CD1c-positive myeloid dendritic cell (primary cell): ENCODE measurements around the gene HCRTR1.

Source experiments
- DNase-seq: peaks from one replicate; pipeline ENCODE4 v3.0.0-alpha.2; 2016; ENCODE audit errors: extremely low spot score

The HCRTR1 gene

GRCh38 chr1:31650161-31651088 lies 32.9 kb downstream of the HCRTR1 start:
- no peak for DNase-seq

- DNase-seq: no peak
Observed at GRCh38 chr1:31651089-31651420, 33.6 kb downstream of the HCRTR1 start.

DNA sequence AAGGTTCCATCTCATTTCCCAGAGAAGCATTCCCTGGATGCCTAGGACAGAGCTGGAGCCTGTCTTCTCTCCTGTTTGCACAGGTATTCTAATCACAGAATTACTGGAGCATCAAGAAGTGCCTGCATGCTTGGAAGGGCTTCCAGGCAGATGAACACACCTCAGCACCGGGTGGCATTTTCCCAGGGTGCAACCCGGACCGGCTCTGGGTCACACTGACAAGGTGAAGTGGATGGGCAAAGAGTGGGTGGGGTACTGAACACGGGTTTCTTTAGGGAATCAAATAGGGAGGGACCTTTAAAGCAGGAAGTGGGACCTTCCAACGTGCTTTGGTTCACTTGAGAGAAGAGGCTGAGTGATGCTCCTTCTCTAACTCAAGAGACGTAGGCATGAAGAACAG lies 34.3 kb downstream of the HCRTR1 start:
- no peak for DNase-seq

DNA sequence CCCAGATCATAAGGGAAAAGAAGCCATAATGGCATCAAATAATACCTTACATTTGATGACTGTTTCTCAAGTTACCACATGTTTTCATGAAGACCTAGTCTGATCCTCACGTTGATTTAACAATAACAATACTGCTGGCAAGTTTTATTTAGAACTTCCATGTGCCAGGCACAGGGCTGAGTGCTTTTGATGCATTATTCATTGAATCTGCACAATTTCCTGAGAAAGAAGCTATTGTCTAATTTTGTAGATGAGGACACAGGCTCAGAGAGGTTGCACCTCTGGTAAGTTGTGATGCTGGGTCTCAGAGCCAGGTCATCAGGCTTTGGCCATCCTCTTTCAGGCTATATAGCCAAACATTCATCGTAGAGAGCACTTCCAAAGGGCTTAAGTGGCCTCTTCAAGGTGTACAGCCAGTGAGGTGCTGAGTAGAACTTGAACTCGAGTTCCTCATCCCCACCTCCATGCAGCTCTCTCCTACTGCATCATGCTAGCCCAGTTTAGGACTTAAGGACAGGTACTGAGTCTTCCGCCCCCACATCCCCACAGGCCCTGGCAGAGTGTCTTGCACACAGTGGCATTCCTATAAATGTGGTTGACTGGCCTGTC lies 35.5 kb downstream of the HCRTR1 start:
- no peak for DNase-seq

DNA sequence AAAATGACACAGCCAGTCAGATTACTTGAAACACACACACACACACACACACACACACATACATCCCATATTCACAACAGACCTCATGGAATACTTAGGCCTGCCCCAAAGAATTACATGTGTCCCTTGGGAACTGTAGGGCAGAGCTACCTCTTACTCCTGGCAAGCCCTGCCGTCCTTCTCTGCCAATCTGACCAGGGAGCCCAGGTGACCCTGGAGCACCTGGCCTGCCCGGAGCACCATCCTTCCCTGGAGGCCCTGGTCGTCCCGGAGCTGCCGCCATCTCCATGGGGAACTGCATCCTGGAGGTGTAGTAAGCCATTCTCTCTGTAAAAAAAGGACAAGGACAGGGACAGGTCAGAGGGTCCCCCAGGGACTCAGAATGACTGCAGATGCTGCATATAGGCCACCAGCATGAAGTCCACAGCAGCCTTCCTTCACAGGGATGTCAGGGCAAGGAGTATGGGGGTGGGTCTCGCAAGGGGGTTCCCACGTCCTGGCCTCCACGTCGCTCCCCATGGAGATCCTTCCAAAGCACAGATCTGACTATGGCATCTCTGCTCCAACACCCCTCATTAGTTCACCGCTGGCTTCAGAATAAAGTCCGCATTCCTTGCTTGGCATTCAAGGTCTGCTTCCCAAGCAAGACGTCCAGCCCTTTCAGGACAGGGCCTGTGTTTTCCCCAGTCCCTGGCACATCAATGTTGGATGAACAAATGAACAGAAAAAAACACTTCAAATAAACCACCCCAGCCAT lies 36.4 kb downstream of the HCRTR1 start:
- DNase-seq: no peak

- DNase-seq: no peak
Observed at GRCh38 chr1:31654474-31654776, 36.9 kb downstream of the HCRTR1 start.

- DNase-seq: no peak
Observed at GRCh38 chr1:31655104-31655503, 37.6 kb downstream of the HCRTR1 start.

DNA sequence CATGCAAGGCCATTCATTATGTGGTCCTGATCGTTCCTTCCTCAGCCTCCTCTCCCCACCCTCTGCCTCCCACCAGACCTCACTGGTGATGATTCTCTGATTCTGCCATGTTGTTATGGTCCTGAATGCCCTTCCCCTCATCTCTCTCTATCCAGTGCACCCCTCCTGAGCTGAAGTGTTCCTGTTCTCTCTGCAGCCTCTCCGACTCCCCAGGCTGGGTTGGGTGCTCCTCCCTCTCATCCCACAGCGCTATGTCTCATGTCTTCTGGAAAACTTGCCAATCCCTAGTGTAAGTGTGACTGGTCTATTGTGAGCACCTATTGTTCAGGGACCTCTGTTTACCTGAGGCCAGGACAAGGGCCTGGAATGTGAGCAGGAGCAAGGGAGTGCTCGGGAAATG lies 38.3 kb downstream of the HCRTR1 start:
- DNase-seq: no peak

DNA sequence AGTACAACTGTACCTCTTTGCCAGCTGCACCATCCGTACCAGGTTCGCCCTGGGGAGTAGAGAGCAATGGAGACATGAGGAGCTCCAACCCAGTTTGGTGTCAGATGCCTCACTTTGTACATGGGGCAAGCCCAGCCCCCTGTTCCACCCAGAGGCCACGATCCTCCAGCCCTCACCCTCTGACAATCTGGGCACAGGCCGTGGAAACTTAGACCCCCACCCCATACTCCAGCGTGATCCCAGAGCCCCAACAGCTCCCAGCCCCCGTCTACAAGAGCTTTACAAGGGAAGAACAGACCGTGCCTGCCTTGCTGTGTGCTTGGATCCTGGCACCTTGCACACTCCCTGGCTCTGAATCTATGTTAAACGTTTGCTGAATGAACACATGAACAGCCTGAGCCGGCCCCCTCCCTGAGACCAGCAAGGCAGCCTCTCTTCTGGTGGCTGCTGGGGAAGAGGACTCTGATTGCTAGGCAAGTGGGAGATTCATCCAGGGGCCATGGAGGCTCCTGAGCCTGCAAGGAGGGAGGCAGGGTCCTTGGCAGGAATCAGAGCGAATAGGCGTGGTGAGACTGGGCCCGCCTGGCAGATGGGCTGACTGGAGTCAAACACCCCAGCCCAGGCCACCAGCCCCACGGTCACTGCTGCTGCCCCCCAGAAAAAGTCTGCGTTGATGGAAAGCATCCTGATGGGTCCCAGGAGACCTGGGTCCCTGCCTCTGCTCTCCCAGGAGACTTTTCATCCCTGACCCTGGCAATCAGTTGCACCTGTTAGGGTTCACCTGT lies 39.7 kb downstream of the HCRTR1 start:
- no peak for DNase-seq

GRCh38 chr1:31657972-31658510 lies 40.6 kb downstream of the HCRTR1 start:
- no peak for DNase-seq

- DNase-seq: no peak
Observed at GRCh38 chr1:31658721-31659120, 41.2 kb downstream of the HCRTR1 start.

GRCh38 chr1:31659889-31660288 lies 42.4 kb downstream of the HCRTR1 start:
- DNase-seq: no peak

DNA sequence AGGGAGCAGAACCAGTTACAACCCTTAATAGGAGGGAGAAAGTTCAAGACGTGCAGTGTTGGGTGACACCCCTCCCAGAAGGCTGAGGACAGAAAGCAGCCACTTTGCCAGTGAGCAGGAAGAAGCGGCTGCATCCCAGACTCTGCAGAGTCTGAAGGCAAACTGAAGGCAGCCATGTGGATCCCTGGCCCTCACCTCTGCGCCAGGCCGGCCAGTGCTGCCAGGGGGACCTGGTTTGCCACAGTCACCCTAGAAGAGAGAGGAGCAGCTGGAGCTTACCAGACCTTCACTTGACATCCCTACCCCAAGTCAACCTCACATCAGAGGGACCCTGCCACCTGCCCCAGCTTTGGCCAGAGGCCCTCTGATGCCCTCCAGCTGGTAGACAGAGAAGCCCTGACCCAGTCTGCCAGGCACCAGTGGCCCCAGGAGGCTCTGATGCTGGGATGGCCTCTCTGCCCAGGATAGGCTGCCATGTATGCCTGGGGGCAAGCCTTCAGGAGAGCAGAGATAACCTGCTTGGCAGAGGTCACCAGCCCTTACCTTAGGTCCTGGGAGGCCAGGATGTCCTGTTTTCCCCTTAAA lies 43.5 kb downstream of the HCRTR1 start:
- DNase-seq: no peak

DNA sequence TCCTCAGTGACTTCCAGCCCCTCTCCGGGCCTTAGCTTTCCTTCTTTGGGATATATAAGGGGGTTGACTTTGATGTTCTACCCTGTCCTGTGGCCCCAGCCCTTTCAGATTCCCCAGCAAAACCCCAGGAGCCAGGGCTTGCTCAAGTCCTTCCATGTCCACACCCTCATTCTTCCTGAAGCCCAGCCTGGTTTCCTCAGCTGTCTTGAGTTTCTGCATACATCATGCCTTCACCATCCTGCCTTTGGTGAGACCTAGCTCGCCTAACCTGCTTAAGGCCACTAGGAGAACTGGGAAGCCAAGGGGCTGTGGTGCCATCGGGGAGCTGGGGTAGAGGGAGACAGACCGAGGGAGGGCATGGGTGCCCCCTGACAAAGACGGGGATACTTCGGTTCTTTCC lies 44.4 kb downstream of the HCRTR1 start:
- DNase-seq: no peak

DNA sequence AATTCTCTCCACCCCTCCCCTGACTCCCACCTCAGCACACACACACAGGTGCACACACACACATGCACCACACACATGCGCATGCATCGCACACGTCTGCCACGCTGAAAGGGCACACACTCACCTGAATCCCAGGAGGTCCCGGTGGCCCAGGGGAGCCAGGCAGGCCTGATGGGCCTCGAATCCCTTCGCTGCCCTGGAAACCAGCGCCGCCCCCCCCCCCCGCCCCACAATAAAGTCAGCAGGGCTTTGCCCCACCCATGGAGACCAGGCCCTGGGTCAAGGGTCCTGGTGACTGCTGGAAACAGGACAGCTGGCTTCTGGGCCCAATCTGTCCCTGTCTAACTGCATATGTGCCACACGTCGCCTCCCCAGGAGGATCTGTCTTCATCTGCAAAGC lies 45.0 kb downstream of the HCRTR1 start:
- no peak for DNase-seq

GRCh38 chr1:31663622-31664452 lies 46.3 kb downstream of the HCRTR1 start:
- DNase-seq: peak; percentile 70

- no peak for DNase-seq
Observed at GRCh38 chr1:31664528-31664927, 47.0 kb downstream of the HCRTR1 start.

DNA sequence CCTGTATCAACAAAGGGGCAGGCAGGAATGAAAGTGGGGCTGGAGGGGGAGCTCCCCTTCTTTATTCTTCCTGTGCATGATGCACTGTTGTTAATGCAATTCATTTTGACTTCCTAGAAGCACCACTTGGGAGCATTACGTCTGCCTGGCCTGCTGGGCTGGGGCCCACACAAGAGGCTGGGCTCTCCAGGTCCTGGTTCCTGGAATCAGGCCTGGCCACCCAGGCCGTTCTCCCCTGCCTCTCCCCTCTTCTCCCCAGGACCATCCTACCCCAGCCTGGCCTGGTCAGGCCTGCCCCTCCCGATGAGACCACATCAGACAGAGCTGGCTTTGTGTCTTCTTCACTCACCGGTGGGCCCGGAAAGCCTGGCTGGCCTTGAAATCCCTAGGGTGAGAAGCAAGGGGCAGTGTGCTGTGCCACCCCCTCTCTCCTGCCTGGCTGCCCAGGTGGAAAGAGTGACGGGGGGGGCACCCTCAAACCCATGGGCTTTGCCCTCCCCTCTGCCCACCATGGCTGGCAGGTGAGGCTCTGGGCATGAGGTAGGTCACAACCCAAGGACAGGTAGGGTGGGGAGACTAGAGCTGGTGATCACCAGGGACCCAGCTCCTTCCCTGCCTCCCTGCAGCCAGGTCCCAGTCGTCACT lies 47.9 kb downstream of the HCRTR1 start:
- DNase-seq: no peak

DNA sequence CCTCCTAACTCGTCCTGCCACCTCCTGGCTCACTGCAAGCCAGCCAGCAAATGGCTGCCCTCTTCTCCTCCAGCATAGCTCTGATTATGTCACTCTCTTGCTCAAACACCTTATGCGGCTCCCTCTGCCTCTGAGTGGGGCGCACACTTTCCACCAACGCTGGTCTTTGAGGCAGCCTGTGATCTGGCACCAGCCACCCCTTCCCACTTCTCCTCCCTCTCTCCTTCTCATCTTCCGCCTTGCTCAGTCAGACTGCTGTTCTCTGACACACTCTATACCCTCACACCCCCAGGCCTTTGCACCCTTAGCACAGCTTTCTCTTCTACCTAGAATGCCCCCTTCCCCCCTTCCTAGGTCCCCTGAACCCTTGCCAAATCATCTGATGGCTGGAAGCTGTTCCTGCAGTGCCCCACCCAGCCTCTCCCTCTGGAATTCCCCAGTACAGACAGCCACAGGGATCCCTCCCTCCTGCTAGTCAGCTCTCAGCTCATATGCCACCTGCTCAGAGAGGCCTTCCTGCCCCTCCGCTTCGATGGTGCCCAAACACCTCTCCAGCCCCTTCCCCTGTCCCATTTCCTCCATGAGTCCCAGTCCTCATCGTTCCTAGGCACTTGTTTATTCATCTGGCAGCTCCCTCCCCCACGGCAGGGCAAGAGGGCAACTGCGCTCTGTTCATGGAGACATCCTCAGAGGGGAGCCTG lies 48.9 kb downstream of the HCRTR1 start:
- no peak for DNase-seq
